HL-60 (cell line): ENCODE results near the gene METTL23.

Source experiments
- DNase-seq, 2 experiments: peaks; one replicate each; pipeline ENCODE4 v3.0.0-alpha.2; 2010 to 2020; ENCODE audit warnings: low read depth in 1 of 2, low spot score in 1 of 2
- H3K27ac ChIP-seq: fragments of 250-450 bp; sonication (Bioruptor Pico); replicated peaks from 2 replicates; pipeline ENCODE4 v1.5.1; 2020; ENCODE audit warnings: mild to moderate bottlenecking, moderate library complexity
- H3K27me3 ChIP-seq: fragments of 250-450 bp; sonication (Bioruptor Pico); 2 replicates; pipeline ENCODE4 v1.5.1; 2021; ENCODE audit warnings: mild to moderate bottlenecking, moderate library complexity; ENCODE audit not compliant: insufficient read depth, poor library complexity, severe bottlenecking
- H3K4me3 ChIP-seq: replicated peaks from 2 replicates; pipeline ENCODE4 v1.5.1; 2011; ENCODE audit warnings: mild to moderate bottlenecking, control low read depth, low read length; ENCODE audit not compliant: insufficient read depth
- CTCF ChIP-seq: IDR thresholded peaks from one replicate; pipeline ENCODE4 v1.5.1; 2011; ENCODE audit warnings: low read length, control low read depth, inconsistent platforms; ENCODE audit not compliant: insufficient read depth
- GABPA ChIP-seq: IDR thresholded peaks from 2 replicates; pipeline ENCODE4 v1.6.1; 2012; ENCODE audit warnings: low read depth
- POLR2AphosphoS5 ChIP-seq: IDR thresholded peaks from 2 replicates; pipeline ENCODE4 v1.6.1; 2012; ENCODE audit warnings: low read depth
- REST ChIP-seq: IDR thresholded peaks from 2 replicates; pipeline ENCODE4 v1.6.1; 2012; ENCODE audit warnings: low read depth; ENCODE audit not compliant: insufficient replicate concordance
- SPI1 ChIP-seq: IDR thresholded peaks from 2 replicates; pipeline ENCODE4 v1.6.1; 2012; ENCODE audit warnings: low read depth, mild to moderate bottlenecking, borderline replicate concordance

The METTL23 gene

GRCh38 chr17:76757256-76757655 lies 30.6 kb downstream of the METTL23 start:
- Histone ChIP-seq H3K27ac (no peak overlapping the region), H3K27me3 (no peaks in the 10 kb centered on the region), H3K4me3 (no peak overlapping the region)
- no peak for TF ChIP-seq SPI1
- no peak for TF ChIP-seq GABPA
- no peak for TF ChIP-seq REST
- no peak for TF ChIP-seq POLR2AphosphoS5
- TF ChIP-seq CTCF: no peak
- no peak for DNase-seq

- no peak for DNase-seq
- no peak overlapping the region for H3K27ac ChIP-seq
- no peak for TF ChIP-seq POLR2AphosphoS5
- no peak for TF ChIP-seq CTCF
- TF ChIP-seq GABPA: no peak
- TF ChIP-seq SPI1: no peak
- no peak for TF ChIP-seq REST
Measured at GRCh38 chr17:76758570-76758969, 31.9 kb downstream of the METTL23 start.

GRCh38 chr17:76772842-76773525 lies 46.3 kb downstream of the METTL23 start:
- Histone ChIP-seq H3K4me3 (no peak overlapping the region), H3K27me3 (no peaks in the 10 kb centered on the region), H3K27ac (no peak overlapping the region)
- TF ChIP-seq SPI1 (no peak), GABPA (no peak), POLR2AphosphoS5 (no peak), CTCF (no peak), REST (no peak)
- no peak for DNase-seq

More at GRCh38 chr17:76758570-76758969, 31.9 kb downstream of the METTL23 start:
- H3K4me3 ChIP-seq: no peak overlapping the region
- H3K27me3 ChIP-seq: no peaks in the 10 kb centered on the region
